IMR-90 (cell line): Measurements from ENCODE around the gene R3HDM2. TPM values are rescaled to one million over a fixed set of nuclear protein-coding genes. Genes with fewer than 3 reads are reported as not detected.

Source experiments
- ATAC-seq: fragments of 200-7000 bp; cut with Tn5 transposase; 2 replicates; pipeline ENCODE4 v1.9.1; 2020; ENCODE audit warnings: low read depth, mild to moderate bottlenecking, moderate library complexity
- BruUV-seq: library from RNA; stranded (reverse); fragments of 400-500 nt; replicated peaks from 2 replicates; lab custom pipeline; 2021; lab: Mats Ljungman, UMichigan
- CTCF ChIA-PET: fragments of 300-600 bp; formaldehyde crosslinking; extraction: SDS; loops from one replicate; lab custom pipeline; 2021; ENCODE audit warnings: antibody characterized with exemption; lab: Yijun Ruan, JAX
- POLR2A ChIA-PET: fragments of 300-600 bp; sonication (Branson Sonifier 250); formaldehyde crosslinking; loops from one replicate; lab custom pipeline; 2022; ENCODE audit warnings: antibody characterized with exemption; ENCODE audit not compliant: unreplicated experiment; lab: Charles Lee
- DNase-seq: peaks from one replicate; pipeline ENCODE4 v3.0.0; 2013
- H2AFZ ChIP-seq: replicated peaks from 2 replicates; pipeline ENCODE3; 2013; ENCODE audit warnings: low read length, mild to moderate bottlenecking; ENCODE audit not compliant: poor library complexity
- H2AK5ac ChIP-seq: 2 replicates; pipeline ENCODE4 v1.6.1; 2013; ENCODE audit warnings: low read depth, low read length, inconsistent platforms
- H2AK9ac ChIP-seq: replicated peaks from 2 replicates; pipeline ENCODE3; 2013; ENCODE audit warnings: mild to moderate bottlenecking, low read depth, low read length, moderate library complexity; ENCODE audit not compliant: poor library complexity
- H2BK120ac ChIP-seq: 2 replicates; pipeline ENCODE4 v1.6.1; 2013; ENCODE audit warnings: low read depth, low read length, inconsistent platforms
- H2BK15ac ChIP-seq: 3 replicates; pipeline ENCODE4 v1.6.1; 2013; ENCODE audit warnings: low read depth, low read length, inconsistent platforms
- H2BK20ac ChIP-seq: 2 replicates; pipeline ENCODE4 v1.6.1; 2013; ENCODE audit warnings: low read depth, mild to moderate bottlenecking, inconsistent platforms, low read length, moderate library complexity
- H2BK5ac ChIP-seq: 2 replicates; pipeline ENCODE4 v1.6.1; 2013; ENCODE audit warnings: mild to moderate bottlenecking, low read depth, low read length, inconsistent platforms; ENCODE audit not compliant: poor library complexity, severe bottlenecking
- H3K14ac ChIP-seq: replicated peaks from 2 replicates; pipeline ENCODE4 v1.6.1; 2013; ENCODE audit warnings: low read depth, low read length, inconsistent platforms
- H3K18ac ChIP-seq: 2 replicates; pipeline ENCODE4 v1.6.1; 2013; ENCODE audit warnings: low read depth, low read length, control low read depth
- H3K23ac ChIP-seq: 2 replicates; pipeline ENCODE4 v1.6.1; 2013; ENCODE audit warnings: low read depth, low read length, inconsistent platforms
- H3K27ac ChIP-seq: 2 replicates; pipeline ENCODE4 v1.5.1; 2013; ENCODE audit warnings: mild to moderate bottlenecking, control low read depth, low read length; ENCODE audit not compliant: insufficient read depth
- H3K27me3 ChIP-seq: 2 replicates; pipeline ENCODE4 v1.6.1; 2013; ENCODE audit warnings: low read length; ENCODE audit not compliant: control insufficient read depth, insufficient read depth
- H3K36me3 ChIP-seq: 2 replicates; pipeline ENCODE4 v1.6.1; 2013; ENCODE audit warnings: low read length, mixed read lengths; ENCODE audit not compliant: control insufficient read depth, insufficient read depth
- H3K4ac ChIP-seq: 2 replicates; pipeline ENCODE4 v1.6.1; 2013; ENCODE audit warnings: low read depth, low read length, inconsistent platforms
- H3K4me1 ChIP-seq: 2 replicates; pipeline ENCODE4 v1.6.1; 2013; ENCODE audit warnings: low read length, mixed read lengths; ENCODE audit not compliant: control insufficient read depth, insufficient read depth
- H3K4me2 ChIP-seq: 2 replicates; pipeline ENCODE4 v1.6.1; 2013; ENCODE audit warnings: low read depth, mild to moderate bottlenecking, control low read depth, low read length, moderate library complexity
- H3K4me3 ChIP-seq: 2 replicates; pipeline ENCODE4 v1.5.1; 2013; ENCODE audit warnings: low read depth, mild to moderate bottlenecking, control low read depth, low read length, moderate library complexity; ENCODE audit not compliant: insufficient read depth
- H3K56ac ChIP-seq: 2 replicates; pipeline ENCODE4 v1.6.1; 2013; ENCODE audit warnings: low read length, inconsistent platforms; ENCODE audit not compliant: insufficient read depth; ENCODE audit errors: extremely low read depth
- H3K79me1 ChIP-seq, 2 experiments: 2 replicates each; pipeline ENCODE4 v1.6.1; 2013; ENCODE audit warnings: low read length in 2 of 2, inconsistent platforms in 1 of 2, low read depth in 1 of 2
- H3K9ac ChIP-seq: 2 replicates; pipeline ENCODE4 v1.6.1; 2013; ENCODE audit warnings: low read depth, low read length, control low read depth
- H3K9me1 ChIP-seq: 2 replicates; pipeline ENCODE4 v1.6.1; 2013; ENCODE audit warnings: low read length, inconsistent platforms; ENCODE audit not compliant: insufficient read depth
- H3K9me3 ChIP-seq: 2 replicates; pipeline ENCODE4 v1.6.1; 2013; ENCODE audit warnings: low read length; ENCODE audit not compliant: control insufficient read depth, insufficient read depth
- H4K20me1 ChIP-seq: 2 replicates; pipeline ENCODE4 v1.6.1; 2013; ENCODE audit warnings: low read length, inconsistent platforms; ENCODE audit not compliant: insufficient read depth
- H4K5ac ChIP-seq: 2 replicates; pipeline ENCODE4 v1.6.1; 2013; ENCODE audit warnings: mild to moderate bottlenecking, low read depth, low read length, control low read depth
- H4K8ac ChIP-seq, 2 experiments: 2 replicates each; pipeline ENCODE4 v1.6.1; 2013; ENCODE audit warnings: low read depth in 2 of 2, low read length in 2 of 2, control low read depth in 1 of 2, inconsistent platforms in 1 of 2
- H4K91ac ChIP-seq: 2 replicates; pipeline ENCODE4 v1.6.1; 2013; ENCODE audit warnings: low read depth, low read length, inconsistent platforms; ENCODE audit not compliant: insufficient read depth
- MAFK ChIP-seq: IDR thresholded peaks from 2 replicates; pipeline ENCODE4 v1.6.1; 2012; ENCODE audit warnings: low read depth, low read length, improper control_type of control experiment
- USF2 ChIP-seq: fragments of 150-350 bp; IDR thresholded peaks from 2 replicates; pipeline ENCODE4 v1.6.1; 2017; ENCODE audit warnings: mild to moderate bottlenecking, antibody characterized with exemption, low read length, low read depth
- WGBS, 2 experiments: methylation state at CpG; one replicate each; pipeline versions ENCODE4 v1.1.5 to v1.1.7; 2013; ENCODE audit warnings: missing lambda C conversion rate in 2 of 2; ENCODE audit not compliant: insufficient read length in 1 of 2; ENCODE audit errors: extremely low coverage in 2 of 2; 5-methylcytosine and 5-hydroxymethylcytosine counted together
- dilution Hi-C: fragments of 300-500 bp; cut with HindIII; formaldehyde crosslinking; loops from one replicate; pipeline ENCODE4 v1.14.3; 2018; ENCODE audit warnings: low sequenced_read_pairs; ENCODE audit not compliant: unreplicated experiment
- in situ Hi-C: fragments of 300-500 bp; cut with MboI; formaldehyde crosslinking; loops from 3 replicates; pipeline ENCODE4 v1.14.3; 2019; ENCODE audit warnings: low sequenced_read_pairs, inconsistent platforms, mixed read lengths
- intact Hi-C: fragments of 100-400 bp; cut with micrococcal nuclease; formaldehyde crosslinking; loops from 2 replicates; pipeline ENCODE4 v1.10.0; 2022
- polyA plus RNA-seq, 3 experiments: library from polyadenylated mRNA; depleted of rRNA; stranded (reverse); fragments of >200 nt; gene quantifications; 2 replicates each; pipeline ENCODE4 v1.2.3, GENCODE V29; 2012; ENCODE audit warnings: low replicate concordance in 1 of 3
- total RNA-seq: library from RNA; depleted of rRNA; stranded (reverse); fragments of >200 nt; gene quantifications from 2 replicates; pipeline ENCODE4 v1.2.3, GENCODE V29; 2012

Gene R3HDM2
- total and polyA plus RNA-seq, 2 of the 4 experiments (the other 2 are of a cell fraction) = 7.5 to 28.4 TPM

GRCh38 chr12:57309420-57309819 is 121.4 kb downstream of the R3HDM2 start:
- POLR2A ChIA-PET = interaction anchor here (0.5 kb wide), 1 partner anchor 33 kb away, joined by 6 read pairs; no protein-coding TSS in a partner anchor
- dilution Hi-C loops = no loop called here

More at GRCh38 chr12:57309420-57309819, 121.4 kb downstream of the R3HDM2 start:
- Histone ChIP-seq H2BK5ac (no peak overlapping the region), H2BK20ac (no peak overlapping the region), H3K4me1 (peaks cover 6% of the 10 kb centered on the region), H2BK15ac (no peak overlapping the region), H3K4ac (peak overlapping the region; percentile 54; the same call in 1 of the 2 replicates), H2AK9ac (no peak overlapping the region), H4K91ac (no peak overlapping the region; the same call in 1 of the 2 replicates), H3K36me3 (0 out of 2 replicates have a peak, but pooled peaks cover 1% of the 10 kb centered on the region), H3K18ac (peak overlapping the region; percentile 37; the same call in 1 of the 2 replicates), H3K79me1 (peaks cover 4 to 7% of the 10 kb centered on the region in 2 experiments; a peak in 3 of 4 replicates), H3K4me2 (peak overlapping the region; percentile 61; the same call in 1 of the 2 replicates), H3K4me3 (no peak overlapping the region), H3K56ac (no peak overlapping the region), H2AFZ (no peak overlapping the region), H2BK120ac (peak overlapping the region; percentile 52), H3K14ac (peak overlapping the region; percentile 68), H3K27me3 (no peaks in the 10 kb centered on the region), H4K20me1 (no peaks in the 10 kb centered on the region), H4K8ac (peak overlapping the region in 1 of 2 experiments; percentile 40; a peak in 2 of 4 replicates), H2AK5ac (no peak overlapping the region), H3K9me3 (no peaks in the 10 kb centered on the region), H3K9me1 (no peaks in the 10 kb centered on the region), H4K5ac (peak overlapping the region; percentile 85), H3K27ac (no peak overlapping the region), H3K23ac (peak overlapping the region; percentile 63; the same call in 1 of the 2 replicates), H3K9ac (peak overlapping the region; percentile 43; the same call in 1 of the 2 replicates)
- BruUV-seq = no TSS peak
- TF ChIP-seq USF2 (no peak), MAFK (peak; percentile 66)
- WGBS, 2 experiments = no CpG with 5 or more reads among the region's 2 CpGs
- intact Hi-C loops = loop anchor here (1.0 to 5.0 kb wide), 2 partner anchors 29 to 123 kb away; partner anchors contain the start of genes INHBC and R3HDM2
- in situ Hi-C loops = no loop called here
- CTCF ChIA-PET = interaction anchor here (0.5 to 2.7 kb wide), 2 partner anchors 33 to 143 kb away, joined by 3 to 42 read pairs; no protein-coding TSS in a partner anchor
- peak; percentile 52 for DNase-seq
- peak; percentile 55 for ATAC-seq
